Measurements from ENCODE around the gene CRLF2.
"Not testable (repeated sequence)": the region's sequence is repeated elsewhere in the genome, so short reads cannot be mapped to it uniquely, and the experiment has no call there.

The CRLF2 gene

DNA sequence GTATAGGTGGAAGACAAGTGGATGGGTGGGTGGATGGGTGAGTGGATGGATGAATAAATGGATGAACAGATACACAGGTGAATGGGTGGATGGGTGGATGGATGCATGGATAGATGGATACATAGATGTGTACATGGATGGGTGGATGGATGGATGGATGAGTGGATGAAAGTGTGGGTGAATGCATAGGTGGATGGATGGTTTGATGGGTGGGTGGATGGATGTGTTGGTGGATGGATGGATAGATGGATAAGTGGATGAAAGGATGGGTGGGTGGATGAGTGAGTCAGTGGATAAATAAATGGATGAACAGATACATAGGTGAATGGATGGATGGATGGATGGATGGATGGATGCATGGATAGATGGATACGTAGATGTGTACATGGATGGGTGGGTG, 1.6 kb downstream of the CRLF2 start:
- no peak for DNase-seq

- DNase-seq: no peak
Measured at GRCh38 chrX:1207496-1208025, 4.9 kb downstream of the CRLF2 start.

DNA sequence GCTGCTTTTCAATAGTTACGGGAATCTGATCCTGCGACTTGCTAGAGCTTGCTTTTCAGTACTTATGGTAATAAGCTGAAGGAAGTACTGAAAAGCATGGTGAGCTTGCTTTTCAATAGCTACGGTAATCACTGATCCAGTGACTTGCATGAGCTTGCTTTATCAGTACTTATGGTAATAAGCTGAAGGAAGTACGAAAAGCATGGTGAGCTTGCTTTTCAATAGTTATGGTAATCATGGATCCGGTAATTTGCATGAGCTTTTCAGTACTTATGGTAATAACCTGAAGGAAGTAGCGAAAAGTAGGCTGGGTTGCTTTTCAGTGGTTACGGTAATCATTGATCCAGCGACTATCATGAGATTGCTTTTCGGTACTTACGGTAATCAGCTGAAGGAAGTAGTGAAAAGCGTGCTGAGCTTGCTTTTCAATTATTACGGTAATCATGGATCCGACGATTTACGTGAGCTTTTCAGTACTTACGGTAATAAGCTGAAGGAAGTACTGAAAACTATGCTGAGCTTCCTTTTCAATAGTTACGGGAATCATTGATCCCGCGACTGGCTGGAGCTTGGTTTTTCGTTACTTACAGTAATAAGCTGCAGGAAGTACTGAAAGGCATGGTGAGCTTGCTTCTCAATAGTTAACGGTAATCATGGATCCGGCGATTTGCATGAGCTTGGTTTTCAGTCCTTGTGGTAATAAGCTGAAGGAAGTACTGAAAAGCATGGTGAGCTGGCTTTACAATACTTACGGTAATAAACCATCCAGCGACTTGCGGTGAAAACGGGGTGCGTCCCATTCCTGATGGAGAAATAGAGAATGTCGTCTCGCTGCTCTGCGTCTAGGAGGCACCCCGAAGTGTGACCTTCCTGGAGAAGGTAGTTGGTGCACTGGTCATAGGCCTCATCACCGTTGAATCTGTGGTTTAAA, 6.5 kb downstream of the CRLF2 start:
- no peak for DNase-seq

- DNase-seq: no peak
Measured at GRCh38 chrX:1202251-1202650, 10.2 kb downstream of the CRLF2 start.

DNA sequence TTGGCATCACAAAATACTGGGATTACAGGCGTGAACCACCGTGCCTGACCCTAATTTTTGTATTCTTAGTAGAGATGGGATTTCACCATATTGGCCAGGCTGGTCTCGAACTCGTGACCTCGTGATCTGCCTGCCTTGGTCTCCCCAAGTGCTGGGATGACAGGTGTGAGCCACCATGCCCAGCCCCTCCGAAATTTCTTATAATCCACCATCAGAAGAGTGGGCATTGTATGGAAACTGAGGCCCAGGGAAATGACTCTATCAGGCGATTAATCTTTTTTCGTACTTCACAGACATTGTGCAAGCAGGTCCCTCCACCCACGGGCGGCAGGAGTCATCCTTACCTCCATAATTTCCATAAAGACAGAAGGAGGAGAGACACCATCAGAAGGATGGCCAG, 16.0 kb downstream of the CRLF2 start:
- DNase-seq: no peak

DNA sequence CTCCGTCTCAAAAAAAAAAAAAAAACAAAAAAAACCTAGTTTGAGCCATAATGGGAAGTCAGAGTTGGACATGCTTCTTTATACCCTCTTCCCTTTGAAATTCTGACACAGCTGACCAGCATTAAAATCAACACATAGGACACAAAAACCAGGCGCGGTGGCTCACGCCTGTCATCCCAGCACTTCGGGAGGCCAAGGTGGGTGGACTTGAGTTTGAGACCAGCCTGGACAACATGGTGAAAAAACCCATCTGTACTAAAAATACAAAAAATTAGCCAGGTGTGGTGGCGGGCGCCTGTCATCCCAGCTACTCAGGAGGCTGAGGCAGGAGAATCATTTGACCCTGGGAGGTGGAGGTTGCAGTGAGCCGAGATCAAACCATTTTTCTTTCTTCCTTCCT, 20.3 kb downstream of the CRLF2 start:
- DNase-seq: not testable (repeated sequence)

DNA sequence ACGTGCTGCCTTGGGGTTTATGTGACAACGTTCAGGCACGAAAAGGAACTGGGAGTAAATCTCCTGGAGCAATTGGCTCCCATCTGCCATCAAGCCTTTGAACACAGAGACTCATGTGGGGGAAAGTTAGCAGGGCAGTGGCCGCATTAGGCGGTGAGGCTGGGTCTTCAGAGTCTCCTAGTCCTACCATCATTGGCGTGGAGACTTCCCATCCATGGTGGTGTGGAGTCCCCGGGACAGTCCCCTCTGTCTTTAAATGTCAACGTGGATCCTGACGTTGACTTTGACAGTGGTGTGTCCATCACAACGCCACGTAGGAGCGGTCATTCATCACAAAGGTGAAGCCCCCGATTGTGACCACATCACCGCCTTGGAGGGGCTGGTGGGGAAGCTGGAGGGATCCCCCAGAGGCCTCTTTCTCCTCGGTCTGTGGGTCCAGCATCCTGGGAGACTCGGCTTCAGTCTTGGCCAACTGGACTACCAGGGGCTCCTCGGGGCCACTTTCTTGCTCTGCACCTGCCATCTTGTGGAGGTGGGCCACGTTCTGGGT, 21.8 kb downstream of the CRLF2 start:
- DNase-seq: no peak

DNA sequence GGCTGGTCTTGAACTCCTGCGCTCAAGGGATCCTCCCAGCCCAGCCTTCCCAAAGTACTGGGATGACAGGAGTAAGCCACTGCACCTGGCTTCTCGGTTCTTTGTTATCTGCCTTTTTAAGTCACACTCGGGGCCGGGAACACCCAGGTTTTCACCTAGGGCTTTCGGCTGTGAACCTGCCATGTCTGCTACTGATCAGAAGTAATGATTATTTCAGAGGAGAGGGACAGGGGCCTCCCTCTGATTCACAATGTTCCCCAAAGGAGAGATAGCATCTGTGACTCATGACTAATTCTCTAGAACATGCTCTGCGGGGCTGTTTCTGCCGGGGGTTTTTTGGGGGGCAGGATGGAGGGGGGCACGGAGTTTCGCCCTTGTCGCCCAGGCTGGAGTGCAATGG, 26.9 kb downstream of the CRLF2 start:
- no peak for DNase-seq

GRCh38 chrX:1182211-1182610, 30.2 kb downstream of the CRLF2 start:
- no peak for DNase-seq

- not testable (repeated sequence) for DNase-seq
Measured at GRCh38 chrX:1181661-1182060, 30.8 kb downstream of the CRLF2 start.

DNA sequence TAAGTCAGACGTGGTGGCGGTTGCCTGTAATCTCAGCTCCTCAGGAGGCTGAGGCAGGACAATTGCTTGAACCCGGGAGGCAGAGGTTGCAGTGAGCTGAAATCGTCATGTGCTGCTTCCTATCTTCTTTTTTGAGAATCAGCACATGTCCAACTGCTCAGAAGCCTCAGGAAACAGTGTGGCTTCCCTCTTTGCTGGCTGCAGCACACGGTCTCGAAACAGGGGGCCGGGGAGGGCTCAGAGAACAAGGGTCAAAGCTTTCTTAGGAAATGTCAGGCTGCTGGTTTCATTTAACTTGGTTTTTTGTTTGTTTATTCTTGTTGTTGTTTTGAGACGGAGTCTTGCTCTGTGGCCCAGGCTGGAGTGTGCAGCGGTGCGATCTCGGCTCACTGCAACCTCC, 31.3 kb downstream of the CRLF2 start:
- DNase-seq: no peak

DNA sequence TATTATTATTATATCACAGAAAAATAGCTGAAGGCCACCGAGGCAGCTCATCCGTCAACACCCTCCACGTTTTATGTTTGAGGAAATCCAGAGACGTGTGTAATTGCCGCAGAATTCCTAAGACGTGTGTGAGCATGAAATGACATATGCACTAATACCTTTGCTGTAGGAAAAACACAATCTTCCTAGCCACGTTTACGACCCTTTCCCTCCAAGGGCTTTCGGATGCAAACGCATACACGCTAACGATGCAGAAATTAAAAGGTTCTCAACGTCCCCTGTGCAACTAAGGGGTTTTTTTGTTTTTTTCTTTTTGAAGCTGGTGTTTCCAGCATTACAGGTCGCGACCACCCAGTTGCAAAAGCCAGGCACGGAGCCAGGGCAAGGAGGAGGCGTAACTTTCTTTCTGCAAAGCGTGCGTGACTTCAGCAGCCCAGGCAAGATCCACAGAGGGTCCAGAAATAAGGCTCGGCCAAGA, 33.8 kb downstream of the CRLF2 start:
- DNase-seq: no peak

- not testable (repeated sequence) for DNase-seq
Measured at GRCh38 chrX:1176531-1177320, 35.7 kb downstream of the CRLF2 start.

GRCh38 chrX:1174609-1175545, 37.6 kb downstream of the CRLF2 start:
- not testable (repeated sequence) for DNase-seq

DNA sequence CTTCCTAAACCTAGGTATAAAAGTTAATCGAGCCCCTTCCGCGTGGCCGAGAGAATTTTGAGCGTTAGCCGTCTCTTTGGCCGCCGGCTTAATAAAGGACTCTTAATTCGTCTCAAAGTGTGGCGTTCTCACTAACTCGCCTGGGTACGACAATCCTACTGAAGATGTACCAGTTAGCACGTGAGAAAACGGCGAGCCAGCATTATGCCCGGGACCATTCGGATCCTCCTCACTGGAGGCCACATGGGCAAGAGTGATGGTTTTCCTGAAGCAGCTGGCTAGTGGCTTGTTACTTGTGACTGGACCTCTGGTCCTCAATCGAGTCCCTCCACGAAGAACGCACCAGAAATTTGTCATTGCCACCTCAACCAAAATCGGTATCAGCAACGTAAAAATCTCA, 39.0 kb downstream of the CRLF2 start:
- not testable (repeated sequence) for DNase-seq

- no peak for DNase-seq
Measured at GRCh38 chrX:1172496-1172895, 40.0 kb downstream of the CRLF2 start.

DNA sequence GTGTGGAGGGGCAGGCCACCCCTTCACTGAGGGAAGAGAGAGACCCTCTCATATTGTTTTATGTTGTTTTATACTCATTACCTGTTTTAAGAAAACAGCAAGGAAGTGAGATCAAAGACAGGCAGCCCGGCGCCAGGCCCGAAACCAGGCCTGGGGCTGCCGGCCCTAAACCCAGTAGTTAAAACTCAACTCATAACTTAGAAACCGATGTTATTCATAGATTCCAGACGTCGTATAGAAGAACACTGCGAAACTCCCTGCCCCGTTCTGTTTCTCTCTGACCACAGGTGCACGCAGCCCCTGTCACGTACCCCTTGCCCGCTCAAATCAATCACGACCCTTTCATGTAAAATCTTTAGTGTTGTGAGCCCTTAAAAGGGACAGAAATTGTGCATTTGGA, 40.5 kb downstream of the CRLF2 start:
- DNase-seq: not testable (repeated sequence)

DNA sequence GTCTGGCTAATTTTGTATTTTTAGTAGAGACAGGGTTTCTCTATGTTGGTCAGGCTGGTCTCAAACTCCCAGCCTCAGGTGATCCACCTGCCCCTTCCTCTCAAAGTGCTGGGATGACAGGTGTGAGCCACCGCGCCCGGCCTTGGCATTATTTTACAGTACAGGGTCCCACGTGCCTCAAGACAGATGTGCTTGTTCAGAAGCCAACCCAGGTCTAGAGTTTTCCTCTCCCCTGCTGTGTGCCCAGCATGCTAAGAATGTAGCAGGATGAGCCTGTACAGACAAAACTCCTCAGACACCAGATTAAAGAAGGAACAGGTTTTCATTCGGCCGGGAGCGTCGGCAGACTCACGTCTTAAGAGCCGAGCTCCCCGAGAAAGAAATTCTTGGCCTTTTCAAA, 42.2 kb downstream of the CRLF2 start:
- DNase-seq: no peak

DNA sequence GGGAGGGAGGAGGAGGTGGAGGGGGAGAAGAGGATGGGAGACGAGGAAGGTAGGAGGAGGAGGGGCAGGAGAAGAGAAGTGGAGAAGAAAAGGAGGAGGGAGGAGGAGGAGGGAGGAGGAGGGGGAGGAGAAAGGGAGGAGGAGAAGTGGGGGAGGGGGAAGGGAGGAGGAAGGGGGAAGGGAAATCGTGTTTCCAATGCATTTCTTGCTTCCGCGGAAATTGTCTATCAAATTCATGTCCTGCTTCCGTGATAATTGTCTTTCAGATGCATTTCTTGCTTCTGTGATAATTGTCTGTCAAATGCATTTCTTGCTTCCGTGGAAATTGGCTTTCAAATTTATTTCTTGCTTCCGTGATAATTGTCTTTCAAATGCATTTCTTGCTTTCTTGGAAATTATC, 43.3 kb downstream of the CRLF2 start:
- DNase-seq: no peak

- no peak for DNase-seq
Measured at GRCh38 chrX:1167918-1168481, 44.4 kb downstream of the CRLF2 start.

DNA sequence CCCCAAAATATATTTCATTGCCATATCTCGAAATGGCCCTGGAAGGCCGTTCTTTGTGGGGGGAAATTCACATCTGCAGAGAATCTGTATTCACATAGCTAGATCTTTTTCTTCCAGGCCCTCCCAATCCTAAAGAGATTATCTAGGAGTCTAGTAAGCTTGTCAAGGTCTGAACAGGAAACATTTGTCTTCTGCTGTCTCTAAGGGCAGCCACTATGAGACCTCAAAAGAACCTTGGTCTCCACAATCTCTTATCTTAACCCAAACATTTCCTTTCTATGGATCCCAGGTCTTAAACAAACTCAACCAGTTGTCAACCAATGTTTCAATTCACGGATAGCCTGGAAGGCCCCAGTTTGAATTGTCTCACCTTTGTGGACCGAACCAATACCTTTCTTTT, 45.0 kb downstream of the CRLF2 start:
- DNase-seq: no peak
